Anterior cingulate cortex (tissue), 58 donors: ENCODE results near the gene MTM1.

ENCODE experiments used
- DNase-seq, 58 donors: peaks; one replicate each; lab custom pipeline; 2025; lab: John Stamatoyannopoulos, UW

Gene MTM1

DNA sequence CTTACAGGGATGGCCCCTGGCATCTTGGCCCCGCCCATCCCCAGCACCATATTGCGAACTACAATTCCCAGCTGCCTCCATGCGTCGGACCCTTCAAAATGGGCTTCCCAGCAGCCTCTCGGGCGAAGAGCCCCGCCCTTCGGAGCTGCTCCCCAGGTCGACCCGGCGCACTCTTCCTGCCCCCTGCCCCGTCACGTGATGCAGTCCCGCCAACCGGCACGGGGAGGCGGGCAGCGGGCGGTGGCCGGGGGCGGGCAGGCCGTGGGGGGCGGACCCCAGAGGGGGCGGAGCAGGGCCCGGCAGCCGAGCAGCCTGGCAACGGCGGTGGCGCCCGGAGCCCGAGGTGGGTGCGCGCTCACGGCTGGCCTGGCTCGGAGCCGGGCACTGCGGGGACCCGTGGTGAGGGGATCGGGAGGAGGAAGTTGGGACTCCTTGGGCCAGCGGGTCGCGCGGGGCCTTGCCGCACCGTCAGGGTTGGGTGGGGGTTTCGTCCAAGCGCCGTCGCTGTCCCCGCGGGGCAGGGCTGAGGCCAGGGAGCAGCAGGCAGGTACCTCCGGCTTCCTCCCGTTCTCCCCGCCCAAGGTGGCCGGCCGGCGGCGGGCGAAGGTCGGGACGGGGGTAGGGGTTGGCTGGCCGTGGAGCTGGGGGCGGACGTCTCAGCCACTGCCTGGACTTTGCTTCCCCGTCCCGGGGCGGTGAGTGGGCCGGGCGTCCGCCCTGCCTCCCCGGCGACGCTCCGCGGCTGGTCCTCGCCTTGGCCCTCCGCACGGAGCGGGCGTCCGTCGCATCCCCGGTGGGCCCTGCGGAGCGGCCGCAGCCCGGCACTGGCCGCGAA, at the start of gene MTM1:
Gene MTM1, plus strand, starts transcription at position 302 of the 835 bp plus-strand sequence. CDS start 23,994 bp downstream, outside the sequence.
- DNase-seq = peak; percentile 9 to 95 (median 88)

DNA sequence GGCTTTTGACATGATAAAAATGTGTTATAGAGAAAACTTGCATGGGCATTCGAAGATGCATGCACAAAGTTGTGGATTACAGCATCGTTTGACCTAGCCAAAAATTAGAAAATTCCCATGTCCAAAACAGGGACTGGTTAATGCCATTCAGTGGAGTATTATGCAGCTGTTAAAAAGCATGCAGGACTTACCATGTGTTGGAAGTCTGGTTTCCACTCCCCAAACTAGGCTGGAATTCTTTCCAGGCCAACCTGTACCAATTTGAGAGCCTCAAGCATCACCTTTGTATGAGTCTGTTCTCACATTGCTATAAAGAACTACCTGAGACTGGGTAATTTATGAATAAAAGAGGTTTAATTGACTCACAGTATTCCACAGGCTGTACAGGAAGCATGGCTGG, 45.9 kb upstream of the MTM1 start:
- DNase-seq = no peak

DNA sequence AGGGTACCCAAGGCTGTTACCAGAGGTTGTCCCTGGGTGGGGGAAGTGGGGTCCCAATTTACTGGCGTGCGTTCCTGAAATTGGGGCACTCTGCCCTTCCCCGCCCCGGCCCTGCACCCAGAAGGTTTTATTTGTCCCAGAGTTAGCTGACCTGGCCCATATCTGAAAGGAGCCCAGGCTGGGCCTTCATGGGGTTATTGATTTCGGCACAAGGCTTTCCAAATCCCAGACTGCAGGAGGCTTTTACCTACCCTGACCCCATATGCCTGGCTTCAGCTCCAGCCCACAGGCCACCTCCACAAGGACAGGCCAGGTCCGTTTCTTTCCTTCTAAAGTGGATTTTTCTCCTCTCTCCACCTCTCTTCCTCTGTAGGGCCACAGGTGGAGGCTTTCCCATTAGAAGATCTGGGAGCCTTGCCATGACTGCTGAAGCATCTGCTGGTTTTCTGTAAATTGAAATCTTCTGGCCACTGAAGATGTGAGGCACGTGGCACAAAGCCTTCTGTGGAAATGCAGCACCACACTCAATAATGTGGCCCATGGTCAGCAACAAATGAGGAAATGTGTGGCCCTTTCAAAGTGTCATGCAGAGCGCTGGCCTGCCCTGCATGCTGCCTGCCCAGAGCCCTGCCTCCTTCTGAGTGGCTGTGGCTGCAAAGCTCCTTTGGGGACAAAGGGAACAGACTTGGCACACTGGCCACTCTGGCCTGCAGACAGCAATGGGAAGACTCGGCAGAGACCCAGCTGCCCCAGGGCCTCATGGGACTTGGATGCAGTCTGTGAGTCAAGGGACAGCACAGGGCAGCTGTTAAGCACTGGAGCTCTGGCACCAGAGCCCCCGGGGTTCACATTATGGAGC, 43.1 kb upstream of the MTM1 start:
- DNase-seq = peak in 57 of 58 donors; percentile 1 to 91 (median 73)

DNA sequence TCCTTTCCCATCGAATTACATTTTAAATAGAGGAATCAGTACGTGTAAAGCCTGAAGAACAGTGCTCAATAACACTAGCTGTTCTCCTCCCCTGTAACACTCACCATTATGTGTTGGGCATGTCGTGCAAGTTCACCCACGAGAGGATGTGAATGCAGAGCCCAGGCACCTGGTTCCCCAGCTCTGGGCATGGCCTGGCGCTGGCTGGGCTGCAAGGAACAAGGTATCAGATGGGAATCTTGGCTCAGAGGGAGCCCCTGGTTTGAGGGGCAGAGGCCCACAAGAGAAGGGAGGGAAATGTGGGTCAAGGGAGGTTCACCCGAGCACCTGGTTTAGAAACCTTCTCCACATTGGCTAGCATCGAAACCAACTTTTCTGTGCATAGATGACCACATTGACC, 41.7 kb upstream of the MTM1 start:
- DNase-seq = no peak

GRCh38 chrX:150527108-150527507, 41.3 kb upstream of the MTM1 start:
- DNase-seq = no peak

DNA sequence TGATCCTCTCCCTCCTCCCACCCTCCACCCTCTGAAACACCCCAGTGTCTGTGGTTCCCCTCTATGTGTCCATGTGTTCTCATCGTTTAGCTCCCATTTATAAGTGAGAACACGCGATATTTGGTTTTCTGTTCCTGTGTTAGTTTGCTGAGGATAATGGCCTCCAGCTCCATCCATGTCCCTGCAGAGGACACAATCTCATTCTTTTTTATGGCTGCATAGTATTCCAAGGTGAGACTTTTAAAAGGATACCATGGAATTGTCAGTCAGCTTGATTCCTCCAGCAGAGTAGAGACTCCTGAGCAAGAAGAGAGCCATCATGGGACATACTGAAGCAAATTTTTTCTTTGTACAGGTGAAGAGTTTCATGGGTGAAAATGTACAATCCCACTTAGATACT, 38.8 kb upstream of the MTM1 start:
- DNase-seq = no peak

DNA sequence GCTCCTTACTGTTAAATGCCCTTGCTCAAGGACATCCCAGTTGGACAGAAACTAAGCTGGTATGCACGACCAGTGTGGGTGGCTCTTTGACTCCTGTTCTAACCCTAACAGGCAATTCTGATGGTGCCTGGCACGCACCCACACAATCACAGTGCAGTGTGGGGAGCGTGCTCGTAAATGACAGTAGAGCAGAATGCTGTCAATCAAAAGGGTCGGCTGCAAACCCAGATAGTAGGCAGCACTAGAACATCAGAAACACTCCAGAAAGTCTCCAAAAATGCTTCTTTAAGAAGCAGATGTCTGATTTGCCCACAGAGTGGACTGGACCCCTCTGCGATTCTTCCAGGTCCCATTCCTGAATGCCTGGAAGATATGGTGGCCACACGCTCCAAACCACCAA, 37.6 kb upstream of the MTM1 start:
- no peak for DNase-seq

DNA sequence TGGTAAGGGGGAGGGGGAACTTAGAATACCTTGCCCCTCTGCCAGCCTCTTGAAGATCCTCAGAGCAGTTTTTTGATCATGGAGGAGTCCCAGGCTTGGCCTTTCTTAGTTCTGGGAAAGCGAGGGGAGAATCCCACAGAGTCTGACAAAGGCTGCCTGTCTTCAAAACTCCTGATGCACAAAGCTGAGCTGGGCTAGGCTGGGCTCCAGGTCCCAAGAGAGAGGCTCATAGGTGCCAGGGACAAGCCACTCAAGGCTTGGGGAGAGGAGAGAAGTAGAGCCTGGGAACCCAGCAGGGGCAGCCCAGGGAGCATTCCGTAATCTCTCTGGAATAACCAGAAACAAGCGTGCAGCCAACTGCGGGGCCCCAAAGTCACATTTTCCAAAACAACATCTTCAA, 37.0 kb upstream of the MTM1 start:
- DNase-seq = peak in 27 of 58 donors; percentile 1 to 73 (median 15)

DNA sequence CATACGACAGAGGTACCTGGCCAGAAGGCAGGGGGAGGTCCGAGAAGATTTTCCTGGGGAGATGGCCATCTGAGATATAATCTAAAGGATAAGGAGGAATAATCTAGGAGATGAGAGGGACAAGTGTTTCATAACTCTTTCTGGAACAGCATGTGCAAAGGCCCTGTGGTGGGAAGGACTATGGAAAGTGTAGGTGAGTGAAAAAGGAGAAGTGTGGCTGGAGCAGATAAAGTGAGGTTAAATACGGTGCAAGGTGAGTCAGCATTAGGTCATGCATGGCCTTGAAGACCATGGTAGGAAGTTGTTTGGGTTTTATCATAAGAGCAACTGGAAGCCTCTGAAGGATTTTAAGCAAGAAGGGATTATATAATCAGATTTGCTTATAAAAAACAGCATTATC, 34.6 kb upstream of the MTM1 start:
- no peak for DNase-seq

- DNase-seq = no peak
Measured at GRCh38 chrX:150536455-150537116, 31.8 kb upstream of the MTM1 start.

DNA sequence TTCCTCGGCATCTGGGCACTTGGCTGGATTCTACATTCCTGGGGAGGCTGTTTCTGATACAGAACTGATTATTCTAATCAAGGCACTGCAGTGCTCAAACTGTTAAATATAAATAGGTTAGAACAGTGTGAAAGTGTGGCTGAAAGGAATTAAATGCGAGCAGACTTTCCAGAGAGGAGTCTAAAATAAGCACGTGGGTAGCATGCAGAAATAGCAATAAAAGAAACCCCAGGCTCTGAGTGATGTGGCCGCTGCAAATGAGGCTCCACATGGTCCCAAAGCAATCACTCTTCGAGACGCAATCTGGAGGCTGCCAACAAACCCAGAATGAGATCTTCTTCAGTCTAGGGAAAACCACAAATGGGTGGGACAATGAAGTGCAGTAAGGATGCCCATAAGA, 30.6 kb upstream of the MTM1 start:
- peak in 9 of 58 donors; percentile 0 to 36 (median 2) for DNase-seq

- DNase-seq = no peak
Measured at GRCh38 chrX:150540965-150541364, 27.5 kb upstream of the MTM1 start.

DNA sequence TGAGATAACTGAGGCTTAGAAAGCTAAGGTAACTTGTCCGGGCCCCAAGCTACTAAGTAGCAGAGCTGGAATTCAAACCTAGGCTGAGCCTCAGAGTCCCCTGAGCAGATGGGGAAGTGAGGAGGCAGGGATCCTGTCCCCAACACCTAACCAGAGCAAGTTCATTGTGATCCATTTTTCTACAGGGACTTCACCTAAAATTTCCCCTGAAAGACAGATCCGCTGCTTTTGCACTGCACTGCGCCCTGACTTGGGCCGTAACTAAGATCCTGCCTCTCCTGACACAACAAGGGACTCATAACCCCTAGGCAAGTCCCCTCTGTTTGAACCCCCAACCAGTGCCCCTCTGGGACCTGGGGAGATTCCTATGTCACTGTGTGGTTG, 25.6 kb upstream of the MTM1 start:
- DNase-seq = no peak

DNA sequence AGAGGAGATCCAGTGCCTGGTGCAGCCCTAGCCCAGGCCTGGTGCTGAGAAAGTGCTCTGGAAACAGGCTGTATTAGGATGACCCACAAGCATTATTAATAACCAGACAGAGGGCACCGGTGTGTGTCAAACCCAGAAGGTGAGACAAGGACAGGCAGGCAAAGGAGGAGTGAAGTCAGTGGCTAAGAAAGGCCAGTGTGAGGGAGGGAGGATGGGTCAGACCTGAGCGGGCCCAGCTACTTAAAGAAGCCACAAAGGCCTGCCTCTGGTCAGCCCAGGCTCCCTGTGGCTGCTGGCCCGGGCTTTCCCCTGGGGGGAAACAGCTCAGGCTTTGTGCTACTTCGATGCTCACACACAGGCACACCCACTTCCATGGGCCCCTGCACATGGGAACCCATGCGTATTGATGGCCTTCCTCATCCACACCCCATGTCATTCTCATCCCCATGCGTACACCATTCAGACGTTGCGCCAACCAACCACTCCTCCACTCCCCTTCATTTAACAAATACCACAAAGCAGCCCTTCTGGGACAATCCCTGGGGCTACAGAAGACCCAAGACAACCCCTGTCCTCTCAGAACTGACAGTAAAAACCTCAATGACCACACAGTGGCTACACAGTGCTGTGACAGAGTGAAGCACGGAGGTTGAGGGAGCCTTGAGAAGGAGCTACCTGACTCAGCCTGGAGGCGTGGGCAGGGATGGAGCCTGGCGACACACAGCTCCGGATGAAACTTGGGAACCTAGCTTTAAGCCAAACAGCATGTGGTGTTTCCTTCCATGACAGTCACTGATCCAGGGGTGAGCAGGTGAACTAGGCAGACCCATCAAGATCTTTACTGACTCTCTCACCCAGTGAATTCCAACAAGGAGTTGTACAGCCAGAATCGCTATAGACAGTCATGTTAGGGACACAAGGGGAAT, 24.9 kb upstream of the MTM1 start:
- no peak for DNase-seq

DNA sequence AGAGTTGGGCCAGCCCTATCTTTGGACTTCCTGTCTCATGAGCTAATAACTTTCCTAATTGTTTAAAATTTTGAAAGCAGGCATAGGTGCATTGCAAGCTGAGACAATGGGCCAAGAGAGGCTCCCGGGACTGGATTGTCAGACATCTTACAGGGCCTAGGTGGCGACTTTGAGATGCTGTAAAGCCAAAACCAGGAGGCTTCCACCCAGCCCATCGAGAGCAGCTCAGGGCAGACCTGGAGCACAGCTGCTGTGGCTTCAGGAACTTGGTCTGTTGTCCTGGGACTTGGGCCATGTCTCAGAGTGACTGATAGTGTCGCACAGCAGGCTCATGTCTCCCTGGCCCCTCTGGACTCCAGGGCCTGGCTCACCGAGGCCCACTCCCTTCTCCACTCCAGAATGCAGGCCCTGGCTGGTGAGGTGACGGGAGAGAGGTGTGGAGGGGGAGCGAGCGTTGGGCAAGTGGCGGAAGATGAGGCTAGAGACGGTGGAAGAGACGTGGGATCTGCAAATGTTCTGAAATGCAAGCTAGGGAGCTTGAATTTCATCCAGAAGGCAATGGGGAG, 24.1 kb upstream of the MTM1 start:
- no peak for DNase-seq

DNA sequence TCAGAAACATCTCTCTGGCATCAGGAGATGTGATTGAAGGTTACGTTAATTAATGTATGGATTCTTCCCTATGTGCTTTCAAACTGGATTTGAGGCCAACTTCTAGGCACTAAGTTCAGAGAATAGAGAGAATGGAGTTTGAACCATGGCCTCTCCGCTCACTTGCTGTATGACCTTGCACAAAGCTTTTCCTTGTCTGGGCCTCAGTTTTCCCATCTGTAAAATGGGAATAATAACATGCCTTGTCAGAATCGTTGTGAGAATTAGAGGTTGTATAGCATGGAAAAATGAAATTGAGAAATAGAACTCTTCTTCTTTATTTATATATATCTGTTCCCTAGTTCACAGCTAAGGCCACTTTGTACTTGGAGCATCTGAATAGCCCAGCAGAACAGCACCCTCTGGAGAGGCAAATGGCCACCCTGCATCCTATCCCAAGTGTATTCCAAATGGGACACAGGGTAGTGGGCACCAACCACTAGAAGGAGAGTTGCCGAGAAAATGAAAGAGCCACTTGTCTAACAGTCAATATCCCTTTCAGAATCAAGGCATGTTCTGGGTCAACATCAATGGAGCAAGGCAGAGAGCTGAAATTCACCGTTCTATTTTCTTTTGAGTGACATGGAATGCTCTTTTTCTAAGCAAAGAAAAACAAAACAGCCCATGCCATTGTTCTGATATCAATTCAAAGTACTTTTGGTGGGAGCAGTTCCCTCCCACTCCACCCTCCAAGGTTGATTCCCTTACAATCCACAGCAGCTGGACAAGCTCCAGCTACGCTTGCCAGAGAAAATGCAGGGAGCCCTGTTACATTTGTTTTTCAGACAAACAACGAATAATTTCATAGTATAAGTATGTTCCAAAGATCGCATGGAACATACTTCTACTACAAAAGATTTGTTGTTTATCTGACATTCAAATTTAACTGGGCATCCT, 23.3 kb upstream of the MTM1 start:
- peak in 9 of 58 donors; percentile 0 to 43 (median 3) for DNase-seq

- no peak for DNase-seq
Measured at GRCh38 chrX:150546711-150547153, 21.7 kb upstream of the MTM1 start.

DNA sequence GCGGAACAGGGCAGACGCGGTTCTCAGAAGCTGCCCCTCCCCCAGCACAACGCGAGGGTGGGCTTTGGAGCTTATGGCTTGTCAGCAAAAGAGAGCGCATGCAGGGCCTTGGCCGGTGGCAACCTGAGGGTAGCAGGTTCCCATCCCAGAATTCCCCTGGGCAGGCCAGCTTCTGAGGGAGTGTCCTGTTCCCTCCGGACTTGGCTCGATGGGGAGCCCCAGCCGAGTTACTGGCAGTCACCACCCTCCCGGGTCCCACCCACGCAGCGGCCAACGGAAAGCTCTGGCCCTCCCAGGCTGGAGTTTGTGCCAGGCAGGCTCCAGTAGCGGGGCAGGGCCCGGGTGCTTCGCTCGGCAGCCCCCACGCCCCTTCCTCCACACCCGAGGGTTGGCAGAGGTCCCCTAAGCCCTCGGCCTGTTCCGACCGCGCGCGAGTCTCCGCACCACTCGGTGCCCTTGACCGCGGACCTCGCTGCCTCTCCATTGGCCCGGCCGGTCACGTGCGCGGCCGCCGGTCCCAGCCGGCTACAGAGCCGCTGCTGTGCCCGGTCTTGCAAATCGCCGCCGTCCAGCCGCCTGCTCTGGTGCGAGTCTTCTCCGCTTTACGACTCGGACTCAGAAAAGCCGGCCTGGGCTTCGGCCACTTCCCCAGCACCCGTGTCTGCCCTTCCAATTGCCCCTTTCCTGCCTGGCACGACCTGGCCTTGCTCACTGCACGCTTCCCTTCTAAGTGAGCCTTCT, 20.9 kb upstream of the MTM1 start:
- DNase-seq = peak; percentile 1 to 88 (median 65)
